Upper lobe of left lung (tissue), 4 donors: ENCODE results near the gene OPA3.

Experiments used
- CTCF ChIP-seq, 6 experiments: fragments of 450-650 bp in 4 of 6; fragments of 200-600 bp in 2 of 6; sonication (generic) in 2 of 6; IDR thresholded peaks; one replicate each; pipeline ENCODE4 v1.5.1; 2016 to 2019; ENCODE audit warnings: antibody characterized with exemption in 6 of 6
- POLR2A ChIP-seq, 4 donors: fragments of 450-650 bp; IDR thresholded peaks; one replicate each; pipeline ENCODE4 v1.5.1; 2016 to 2017; ENCODE audit warnings: antibody characterized with exemption in 4 of 4, mild to moderate bottlenecking in 2 of 4
- POLR2AphosphoS5 ChIP-seq, 2 donors: sonication (generic); formaldehyde crosslinking; IDR thresholded peaks; one replicate each; pipeline ENCODE4 v1.5.1; 2017; ENCODE audit warnings: antibody characterized with exemption in 2 of 2

- no peak for TF ChIP-seq POLR2AphosphoS5 (IDR thresholded peaks at IDR 0.05)
- no peak for TF ChIP-seq CTCF (IDR thresholded peaks at IDR 0.05)
- no peak for TF ChIP-seq POLR2A (IDR thresholded peaks at IDR 0.05)
Observed at GRCh38 chr19:45515807-45516401, 68.7 kb downstream of the OPA3 start.
